ENCODE data around the gene FECH. TPM values are rescaled to one million over a fixed set of nuclear protein-coding genes. Genes with fewer than 3 reads are reported as not detected.

FECH gene
- total and polyA plus RNA-seq, 9 of the 15 experiments (the other 6 are each of a cell fraction or from before 2014, with no cell fraction given) = 19.8 to 170 (median 56.8) TPM

GRCh38 chr18:57635003-57635822 is 48.7 kb upstream of the FECH start (continued):
- TF ChIP-seq EWSR1 (IDR thresholded peaks at IDR 0.05; ENCODE audit: borderline replicate concordance, low read depth, partially characterized antibody) (no peak), KAT8 (IDR thresholded peaks at IDR 0.05; ENCODE audit: low read depth) (no peak), USF1 (CRISPR knock-in tag; IDR thresholded peaks at IDR 0.05) (no peak), ZNF12 (CRISPR knock-in tag; IDR thresholded peaks at IDR 0.05) (no peak), DEAF1 (CRISPR knock-in tag; IDR thresholded peaks at IDR 0.05) (no peak), EZH2 (IDR thresholded peaks at IDR 0.05; ENCODE audit: borderline replicate concordance, low read depth, low read length) (no peak), TAF1 (IDR thresholded peaks at IDR 0.05; ENCODE audit: control insufficient read depth, extremely low read depth, insufficient read depth, low read length, severe bottlenecking) (no peak), CEBPG (CRISPR knock-in tag; IDR thresholded peaks at IDR 0.05) (no peak), CEBPG (tag; conservative IDR thresholded peaks at IDR 0.05 in 1 of 2, IDR thresholded peaks at IDR 0.05 in 1 of 2) (no peak), ZNF785 (CRISPR knock-in tag; IDR thresholded peaks at IDR 0.05) (no peak)
